ENCODE results near the gene STIMATE.

Gene STIMATE

DNA sequence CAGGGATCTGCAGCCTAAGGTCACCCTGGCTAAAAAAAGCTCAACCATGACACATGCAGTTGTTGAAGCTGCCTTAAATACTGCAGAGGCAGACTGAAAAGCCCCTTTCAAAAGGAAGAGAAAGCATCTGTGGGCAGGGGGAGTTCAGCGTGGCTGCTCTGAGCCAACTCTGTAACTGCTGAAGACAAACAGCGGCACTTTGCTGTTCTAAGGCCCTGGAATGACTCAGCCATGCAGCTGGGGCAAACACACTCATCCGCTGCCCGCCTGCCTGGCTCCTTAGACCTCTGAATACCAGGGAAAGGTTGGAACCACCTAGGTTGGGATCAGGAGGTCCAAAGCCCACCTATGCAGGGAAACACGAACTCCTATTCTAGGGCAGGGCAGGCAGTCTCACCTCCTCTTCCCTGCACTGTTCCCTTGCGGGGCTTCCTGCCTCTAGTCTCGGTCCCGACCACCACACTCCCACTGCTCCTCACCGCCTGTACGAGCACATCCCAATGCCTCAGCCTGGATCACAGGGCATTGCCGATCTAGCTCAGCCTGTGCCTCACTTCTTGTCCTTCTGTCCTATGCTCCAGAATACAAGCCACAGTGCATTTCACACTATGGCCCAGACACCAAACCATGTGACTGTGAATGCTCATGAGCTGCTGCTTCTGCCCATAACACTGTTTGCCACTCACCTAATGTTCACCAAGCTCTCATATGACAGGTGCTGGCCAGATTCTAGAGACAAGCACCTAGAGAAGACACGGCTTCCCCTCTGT, 56.0 kb downstream of the STIMATE start:
- DNase-seq (ENCODE audit: low read depth): no peak

DNA sequence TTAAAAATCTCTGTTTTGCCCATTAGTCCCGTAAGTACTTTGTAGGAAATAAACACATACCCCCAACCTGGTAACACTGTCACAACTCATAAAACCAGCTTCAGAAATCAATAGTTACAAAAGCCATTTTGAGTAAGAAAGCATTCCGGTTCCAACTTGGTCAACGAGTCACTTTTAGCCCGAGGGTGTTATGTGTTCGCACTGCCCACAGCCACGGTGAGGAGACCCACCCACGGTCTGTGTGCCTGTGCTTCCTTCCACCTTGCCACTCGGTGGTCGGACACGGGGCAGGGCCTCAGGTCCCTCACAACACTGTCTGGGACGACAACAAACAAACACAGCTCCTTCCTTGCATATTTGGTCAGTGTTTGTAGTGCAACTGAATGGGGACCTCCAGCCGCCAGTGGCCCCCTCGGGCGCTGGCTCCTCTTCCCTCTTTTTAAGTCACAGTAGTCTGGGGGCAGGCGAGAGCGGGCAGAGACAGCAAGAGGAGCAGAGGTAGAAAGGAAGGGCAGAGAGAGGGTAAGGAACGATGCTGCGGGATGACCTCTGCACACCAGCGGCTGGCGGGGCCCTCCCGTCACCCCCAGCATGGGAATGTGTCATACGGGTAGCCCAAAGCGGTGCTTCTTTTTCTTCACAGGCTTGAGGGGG, 57.3 kb downstream of the STIMATE start:
- DNase-seq (ENCODE audit: low read depth): no peak

DNA sequence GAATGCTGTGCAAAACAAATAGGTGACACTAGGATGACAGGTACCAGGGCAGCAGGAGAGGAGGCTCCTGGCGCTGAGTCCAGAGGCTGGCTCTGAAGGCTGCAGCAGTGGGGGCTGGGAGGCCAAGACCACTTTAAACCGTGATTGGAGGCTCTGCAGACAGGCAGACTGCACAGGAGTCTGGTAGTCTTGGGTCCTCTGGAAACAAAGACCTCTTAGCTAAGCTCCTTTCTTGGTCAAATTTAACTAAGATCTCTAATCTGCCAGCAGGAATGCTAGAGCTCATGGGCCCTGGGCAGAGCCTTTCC, 58.1 kb downstream of the STIMATE start:
- no peak for DNase-seq (ENCODE audit: low read depth)

DNA sequence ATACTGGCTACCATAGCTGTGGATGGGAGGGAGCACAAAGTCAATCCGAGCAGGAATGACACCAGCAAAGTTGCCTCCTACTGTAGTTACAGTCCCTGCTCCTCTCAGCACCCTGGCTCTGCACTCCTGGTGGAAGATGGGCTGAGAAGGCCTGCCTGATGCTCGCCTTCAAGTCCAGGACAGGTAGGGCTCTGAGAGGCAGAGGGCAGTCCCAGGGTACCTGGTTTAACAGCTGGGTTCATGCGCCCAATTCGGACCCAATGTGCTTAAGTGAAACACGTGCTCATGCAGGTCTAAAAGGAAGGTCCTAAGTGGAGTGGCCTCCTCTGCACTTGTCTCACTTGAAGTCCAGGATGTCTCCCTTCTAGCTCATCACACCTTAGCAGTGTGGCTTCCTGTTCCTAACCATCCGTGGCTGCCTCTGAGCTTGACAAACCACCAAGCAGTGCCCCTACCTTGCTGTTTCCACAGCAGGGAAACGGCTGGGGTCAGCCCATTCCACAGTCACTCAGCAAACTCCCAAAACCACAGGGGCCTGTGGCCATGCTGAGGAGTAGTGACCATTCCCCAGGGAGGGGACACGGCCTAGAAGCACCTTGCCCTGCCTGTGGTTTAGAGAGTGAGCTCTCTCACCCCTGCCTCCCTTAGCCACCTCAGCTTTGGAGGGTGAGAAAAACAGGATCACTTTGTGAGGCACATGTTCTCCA, 58.6 kb downstream of the STIMATE start:
- DNase-seq (ENCODE audit: low read depth): no peak

DNA sequence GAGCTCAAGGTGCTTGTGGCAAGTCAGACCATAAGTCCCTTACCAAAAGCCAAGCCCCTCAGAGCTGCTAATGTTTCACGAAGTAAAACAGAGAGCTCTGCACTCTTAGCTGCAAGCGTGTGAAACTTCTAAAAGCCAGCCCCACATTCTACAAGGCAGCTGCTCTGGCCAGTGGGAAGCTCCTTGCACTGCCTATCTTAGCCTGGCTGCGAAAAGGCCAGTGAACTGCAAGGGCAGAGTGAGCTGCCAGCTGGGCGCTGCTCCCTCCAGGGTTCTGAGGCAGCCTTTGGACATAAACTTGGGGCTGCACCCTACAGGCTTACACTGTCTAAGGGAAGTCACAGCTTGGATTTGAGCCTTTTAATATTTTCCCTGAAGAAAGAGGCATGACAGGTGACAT, 60.4 kb downstream of the STIMATE start:
- DNase-seq (ENCODE audit: low read depth): no peak

DNA sequence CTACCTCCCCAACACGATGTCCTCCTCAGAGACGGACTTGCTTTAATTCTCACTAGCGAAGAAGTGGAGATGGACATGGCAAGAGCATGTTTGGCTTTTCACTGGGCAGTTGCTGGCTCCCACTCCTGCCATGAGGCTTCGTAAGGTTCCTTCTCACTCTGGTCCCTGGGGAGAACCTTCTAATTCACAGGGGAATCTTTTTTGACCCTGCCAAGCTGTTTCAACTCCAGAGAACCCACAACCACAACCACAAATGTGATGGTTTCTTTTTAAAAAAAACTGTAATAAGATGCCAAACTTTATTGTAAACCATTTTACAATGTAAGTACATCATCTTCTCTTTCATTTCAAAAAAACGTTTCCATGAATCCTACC, 60.9 kb downstream of the STIMATE start:
- no peak for DNase-seq (ENCODE audit: low read depth)

DNA sequence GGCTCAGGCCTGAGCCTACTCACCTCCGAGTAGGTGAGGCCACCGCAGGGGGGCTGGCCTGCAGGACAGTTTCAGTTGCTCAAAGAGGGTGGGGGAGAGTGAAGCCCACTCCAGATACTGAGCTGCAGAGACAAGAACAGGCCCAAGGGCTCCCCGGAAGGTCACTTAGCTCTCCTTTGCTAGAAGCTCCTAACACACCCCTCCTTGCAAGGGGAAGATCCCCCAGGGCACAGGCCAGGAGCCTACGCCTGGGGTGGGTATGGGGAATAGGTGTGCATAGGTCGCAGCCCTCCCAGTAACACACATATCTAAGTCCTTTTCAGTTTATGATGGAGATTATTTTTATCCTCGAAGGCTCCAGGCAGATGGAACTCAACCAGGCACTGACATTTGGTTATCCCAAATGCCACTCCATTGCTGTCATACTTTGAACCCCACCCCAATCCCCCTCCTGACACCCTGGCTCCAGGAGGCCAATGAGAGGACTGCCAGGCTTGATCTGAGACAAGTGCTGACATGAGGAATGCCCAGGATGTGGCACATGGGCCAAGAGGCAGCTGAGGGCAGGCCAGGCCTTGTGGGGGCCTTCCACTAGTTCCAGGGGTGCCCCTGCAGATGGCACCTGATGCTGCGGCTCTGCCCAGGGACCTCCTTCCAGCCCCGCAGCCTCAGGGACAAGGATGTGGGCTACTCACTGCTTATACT, 61.4 kb downstream of the STIMATE start:
- DNase-seq (ENCODE audit: low read depth): no peak

DNA sequence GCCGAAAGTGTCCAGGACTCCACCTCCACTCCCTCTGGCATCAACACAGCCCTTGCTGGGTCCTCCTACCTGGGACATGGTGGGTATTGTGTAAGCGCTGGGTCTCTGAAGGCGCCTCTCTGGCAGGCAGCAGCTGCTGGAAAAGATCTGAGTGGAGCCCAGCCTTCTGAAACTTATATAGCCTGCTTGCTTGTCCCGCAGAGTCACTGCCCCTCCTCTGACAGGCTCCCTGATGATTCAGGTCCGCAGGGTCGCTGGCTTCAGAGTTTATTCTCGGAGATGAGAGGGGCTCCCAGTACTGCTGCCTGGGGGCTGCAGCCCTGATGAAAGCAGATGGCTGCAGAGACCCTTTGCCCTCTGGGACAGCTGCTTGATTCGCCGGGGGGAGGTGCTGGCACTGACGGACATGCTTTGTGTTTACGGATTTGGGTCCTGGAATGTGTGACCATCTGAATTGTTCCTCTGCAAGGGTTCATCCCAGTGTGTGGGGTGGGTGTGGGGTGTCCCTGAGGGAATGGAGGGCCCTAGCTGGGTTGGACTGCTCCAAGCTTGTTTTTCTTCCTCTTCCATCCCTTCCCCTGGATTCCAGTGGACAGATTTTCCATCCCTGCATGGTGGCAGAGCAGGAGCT, 62.4 kb downstream of the STIMATE start, which contains the start of gene MUSTN1:
TSS of gene MUSTN1 (minus strand) at position 149 of the 631 bp plus-strand sequence. CDS start at position 78, 71 bp downstream.
- no peak for DNase-seq (ENCODE audit: low read depth)

DNA sequence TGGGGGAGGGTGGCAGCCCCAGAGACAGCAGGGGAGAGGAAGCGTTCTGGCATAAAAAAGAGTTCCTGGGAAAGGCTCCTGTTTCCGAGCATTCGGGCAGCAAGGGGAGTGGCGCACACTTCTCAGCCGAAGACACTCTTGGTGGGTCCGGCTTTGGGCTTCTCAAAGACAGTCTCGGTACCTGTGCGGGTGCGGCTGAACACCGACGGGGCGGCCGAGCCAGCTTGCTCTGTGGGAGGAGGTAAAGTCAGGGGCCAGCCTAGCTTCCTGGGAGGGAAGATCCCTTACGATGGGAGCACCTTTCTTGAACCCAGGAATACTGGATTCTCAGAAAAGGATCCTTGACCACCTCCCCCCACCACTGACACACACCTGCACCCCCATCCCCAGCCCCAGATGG, 64.1 kb downstream of the STIMATE start:
- no peak for DNase-seq (ENCODE audit: low read depth)

DNA sequence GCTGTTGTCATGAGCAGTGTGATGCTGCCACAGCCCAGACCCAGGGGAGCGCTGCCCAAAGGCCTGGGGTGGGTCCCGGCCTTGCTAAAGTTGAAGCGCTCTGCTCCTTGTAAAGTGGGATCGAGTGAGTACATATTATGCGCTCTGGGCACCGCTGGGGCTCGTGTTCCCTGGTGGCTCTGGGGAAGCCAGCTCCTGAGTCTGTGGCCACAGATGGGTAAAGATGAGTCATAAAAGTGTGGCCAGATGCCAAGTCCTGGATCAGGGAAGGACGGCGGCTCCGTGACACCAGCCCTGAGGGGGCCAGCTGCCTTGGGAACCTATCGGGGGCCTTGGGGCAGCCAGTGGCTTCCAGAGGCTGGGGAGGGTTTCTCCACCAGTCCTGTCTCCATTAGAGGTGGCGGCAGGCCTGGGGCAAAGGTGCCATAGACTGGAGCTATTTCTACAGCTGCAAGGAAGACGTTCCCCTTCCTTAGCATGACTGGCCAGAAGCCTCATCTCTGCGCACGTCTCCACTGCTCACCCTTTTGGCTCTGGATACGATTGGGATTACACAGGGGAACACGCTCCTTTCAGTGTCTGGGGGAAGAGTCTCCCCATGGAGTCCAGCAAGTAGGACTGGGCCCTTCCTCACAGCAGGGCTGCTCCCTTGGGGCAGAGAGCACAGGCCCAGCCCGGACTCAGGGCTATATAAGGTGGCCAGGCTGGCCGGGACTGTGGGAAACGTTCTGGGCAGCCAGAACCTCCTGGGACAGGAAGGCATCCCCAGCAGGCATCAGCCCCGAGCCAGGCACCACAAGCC, 65.6 kb downstream of the STIMATE start:
- DNase-seq (ENCODE audit: low read depth): no peak

DNA sequence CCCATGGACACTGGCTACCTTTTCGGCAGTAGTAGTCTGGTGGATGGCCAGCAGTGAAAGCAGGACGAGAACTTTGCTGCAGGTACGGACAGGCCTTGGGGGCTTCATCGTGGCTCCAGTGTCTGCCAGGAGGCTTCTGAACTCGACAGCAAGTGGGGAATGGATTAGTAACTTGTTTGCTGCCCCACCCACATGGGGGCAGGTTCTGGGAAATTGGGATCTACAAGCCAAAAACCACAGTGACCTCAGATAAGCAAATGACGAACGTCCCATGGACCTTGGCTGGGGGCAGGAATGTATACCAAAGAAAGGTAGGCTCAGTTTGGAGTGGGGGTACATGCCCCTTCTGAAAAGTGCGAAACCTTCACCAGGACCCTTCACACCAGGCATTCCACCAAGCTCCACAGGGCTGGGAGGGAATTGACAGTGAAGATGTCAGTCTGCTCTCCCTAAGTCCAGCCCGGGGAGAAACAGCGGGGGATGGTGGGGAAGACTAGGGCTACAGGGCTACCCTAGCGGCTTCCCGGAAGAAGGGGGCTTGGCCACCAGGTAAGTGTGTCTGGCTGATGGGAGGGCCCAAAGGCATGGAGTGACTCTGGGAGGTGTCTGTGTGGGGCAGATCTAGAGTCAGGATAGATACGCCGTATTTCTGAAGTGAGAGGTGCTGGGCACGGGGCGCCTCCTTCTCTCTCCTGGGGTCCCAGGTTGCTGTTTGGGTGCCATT, 66.7 kb downstream of the STIMATE start, which contains the start of gene ITIH4:
TSS of gene ITIH4 (minus strand) at position 138 of the 724 bp plus-strand sequence. CDS start at position 108, 30 bp downstream.
- no peak for DNase-seq (ENCODE audit: low read depth)

DNA sequence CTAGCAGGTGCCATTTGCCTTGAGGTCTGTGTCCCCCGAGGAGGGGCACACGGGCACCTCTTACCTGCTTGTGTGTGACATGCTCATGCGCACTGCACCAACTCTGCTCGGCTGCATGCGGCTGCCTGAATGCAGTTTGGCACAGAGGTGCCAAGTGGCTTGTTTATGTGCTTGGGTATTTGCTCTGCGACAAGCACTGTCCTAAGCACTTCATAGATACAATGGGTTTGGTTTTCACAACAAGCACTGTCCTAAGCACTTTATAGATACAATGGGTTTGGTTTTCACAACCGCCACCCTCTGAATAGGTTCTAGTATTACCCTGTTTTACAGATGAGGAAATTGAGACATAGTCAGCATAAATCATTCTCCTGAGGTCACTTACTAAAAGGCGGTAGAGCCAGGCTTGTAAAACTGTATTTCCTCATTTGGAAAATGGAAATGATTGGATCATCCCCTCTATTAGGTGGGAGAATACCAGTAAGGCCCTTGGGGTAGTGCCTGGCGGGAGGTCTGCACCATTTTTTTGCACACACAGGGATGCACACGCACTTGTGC, 67.4 kb downstream of the STIMATE start:
- no peak for DNase-seq (ENCODE audit: low read depth)

DNA sequence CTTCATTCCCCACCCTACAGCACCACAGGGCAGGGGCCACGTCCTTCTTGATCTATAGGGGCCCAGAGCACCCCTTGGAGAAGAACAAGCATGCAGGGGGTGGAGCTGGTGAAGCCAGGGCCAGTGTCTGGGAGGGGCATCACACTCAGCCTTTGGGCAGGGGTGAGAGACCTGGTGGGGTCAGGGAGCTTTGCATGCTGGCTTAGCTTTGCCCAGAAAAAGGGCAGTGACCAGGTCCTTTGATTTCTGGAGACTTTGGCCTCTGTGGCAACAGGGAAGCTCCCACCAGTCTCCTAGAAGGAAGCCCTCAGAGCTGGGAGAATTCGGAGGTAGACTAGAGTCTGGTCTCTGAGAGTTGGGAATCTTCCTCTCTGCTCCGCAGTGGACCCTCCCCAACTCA, 67.9 kb downstream of the STIMATE start:
- no peak for DNase-seq (ENCODE audit: low read depth)

DNA sequence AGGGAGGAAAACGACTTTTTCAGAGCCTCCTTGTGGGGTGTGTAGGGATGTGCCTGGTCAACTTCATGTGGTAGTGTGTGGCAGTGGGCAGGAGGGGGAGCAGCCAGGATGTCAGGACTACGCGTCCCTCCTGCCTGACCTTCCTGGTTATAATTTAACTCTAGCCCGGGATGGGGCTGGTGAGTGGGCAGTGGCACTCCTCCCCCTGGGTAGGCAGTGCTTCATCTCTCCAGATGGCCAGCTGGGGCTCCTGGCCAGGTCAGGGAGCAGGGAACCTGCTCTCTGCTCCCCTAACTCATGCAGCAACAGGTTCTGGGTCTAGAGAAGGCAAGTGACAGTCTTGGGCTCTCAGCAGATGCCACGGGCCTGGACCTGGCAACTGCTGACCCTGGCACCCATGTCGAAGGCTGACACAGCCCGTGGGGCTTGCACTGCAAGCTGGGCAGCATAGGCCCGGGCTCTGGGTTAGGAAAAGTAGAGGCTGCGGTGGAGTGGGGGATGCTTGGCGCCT, 69.4 kb downstream of the STIMATE start:
- no peak for DNase-seq (ENCODE audit: low read depth)

DNA sequence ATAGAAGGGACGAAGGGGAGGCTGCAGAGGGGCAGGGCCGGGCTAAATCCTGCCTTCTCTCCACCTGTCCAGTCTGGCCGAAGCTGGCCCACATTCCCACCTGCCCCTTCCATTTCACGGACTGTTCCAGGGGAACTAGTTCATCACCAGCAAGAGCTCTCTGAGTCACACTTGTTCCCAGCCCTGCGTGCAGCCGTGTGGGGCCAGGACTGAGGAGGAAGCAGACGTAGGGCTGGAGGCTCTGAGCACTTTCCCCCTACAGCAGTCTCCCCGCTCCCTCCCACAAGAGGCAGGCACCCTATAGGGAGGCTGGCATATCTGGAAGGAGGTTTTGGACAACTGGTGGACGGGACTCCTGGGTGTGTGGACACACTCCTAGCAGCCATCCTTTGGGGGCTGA, 69.9 kb downstream of the STIMATE start:
- no peak for DNase-seq (ENCODE audit: low read depth)

DNA sequence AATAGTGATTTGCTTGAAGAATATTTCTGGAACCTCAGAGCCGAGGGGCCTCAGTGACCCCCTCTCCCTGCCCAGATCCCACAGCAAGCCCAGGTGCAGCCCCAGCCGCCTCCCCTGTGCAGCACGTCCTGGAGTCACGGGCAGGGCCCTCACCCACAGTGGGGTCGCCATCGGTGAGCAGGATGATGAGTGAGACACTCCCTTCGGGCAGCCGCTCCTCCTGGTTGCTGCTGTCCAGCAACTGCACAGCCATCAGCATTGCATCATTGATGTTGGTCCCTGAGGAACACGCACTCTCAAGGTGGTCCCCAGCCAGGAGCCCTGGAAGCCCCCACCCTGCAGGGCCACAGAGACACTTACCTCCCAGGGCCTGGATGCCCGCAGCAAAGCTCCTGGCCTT, 73.3 kb downstream of the STIMATE start:
- DNase-seq (ENCODE audit: low read depth): no peak

DNA sequence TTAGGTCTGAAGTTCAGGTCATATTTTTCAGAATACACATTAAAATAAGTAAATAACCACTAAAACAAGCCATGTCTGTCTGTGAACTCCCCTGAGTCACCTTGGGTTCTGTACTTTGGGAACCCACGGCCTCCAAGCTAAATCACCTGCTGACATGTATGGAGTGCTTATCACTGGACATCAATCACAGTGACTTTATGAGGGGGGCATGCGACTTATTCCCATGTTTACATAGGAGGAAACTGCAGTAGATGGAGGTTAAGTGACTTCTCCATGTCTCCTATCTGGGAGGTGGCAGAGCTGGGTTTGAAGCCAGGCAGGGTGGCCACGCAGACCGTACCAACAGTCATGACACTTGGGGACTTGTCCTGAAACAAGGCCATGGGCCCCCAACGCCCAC, 75.0 kb downstream of the STIMATE start:
- DNase-seq (ENCODE audit: low read depth): no peak

DNA sequence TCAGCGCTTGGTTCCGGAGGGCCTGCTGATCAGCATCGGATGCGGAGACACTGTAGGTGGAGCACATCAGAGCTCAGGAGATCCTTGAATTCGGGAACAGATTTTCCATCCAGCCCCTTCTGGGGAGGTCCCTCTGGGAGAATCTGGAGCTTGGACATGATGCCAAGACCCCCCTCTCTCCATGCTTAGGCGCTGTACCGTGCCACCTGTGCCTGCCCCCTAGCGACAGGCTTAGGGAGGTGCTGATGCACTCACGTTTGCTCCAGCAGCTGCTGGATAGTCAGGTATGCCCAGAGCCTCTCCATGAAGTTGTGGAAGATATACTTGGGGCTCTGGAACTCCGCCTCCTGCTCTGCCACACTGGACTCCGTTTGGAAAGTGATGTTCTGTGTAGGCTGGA, 76.6 kb downstream of the STIMATE start:
- no peak for DNase-seq (ENCODE audit: low read depth)

DNA sequence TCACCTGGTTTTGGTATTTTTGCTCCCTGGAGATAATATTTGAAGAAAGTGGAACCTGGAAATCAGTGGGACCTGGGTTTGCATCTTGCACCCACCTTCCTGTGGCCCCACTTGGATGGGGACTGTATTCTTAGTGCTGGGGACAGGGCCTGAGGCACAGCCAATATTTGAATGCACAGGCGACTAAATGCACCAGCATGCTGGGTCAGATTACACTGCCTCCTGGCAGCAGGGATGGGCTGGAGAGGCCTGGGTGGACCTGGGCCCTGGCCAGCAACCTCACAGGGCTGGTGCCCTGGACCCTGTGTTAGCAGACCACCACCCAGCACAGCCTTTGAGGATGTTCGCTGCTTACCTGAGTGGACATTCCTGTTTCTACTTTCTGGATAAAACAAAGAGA, 77.4 kb downstream of the STIMATE start:
- DNase-seq (ENCODE audit: low read depth): no peak

DNA sequence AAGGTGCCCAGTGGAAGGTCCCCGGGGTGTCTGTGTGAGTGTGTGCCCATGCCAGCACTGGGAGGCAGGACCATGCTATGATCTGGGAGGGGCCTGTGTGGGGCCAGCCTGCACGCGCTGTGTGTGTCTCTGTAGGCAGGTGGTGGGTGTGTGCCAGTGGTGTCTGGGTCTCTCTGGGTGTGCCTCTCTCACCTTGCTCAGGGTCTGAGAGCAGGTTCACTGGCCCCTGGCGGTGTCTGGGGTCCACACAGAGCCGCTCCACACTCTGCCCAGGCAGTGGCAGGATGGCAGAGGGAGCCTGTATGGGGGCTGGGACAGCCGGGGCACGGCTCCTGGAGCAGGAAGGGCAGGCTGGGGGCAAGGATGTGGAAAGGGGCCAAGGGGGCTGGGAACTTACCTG, 79.5 kb downstream of the STIMATE start:
- no peak for DNase-seq (ENCODE audit: low read depth)

Measured in stimulated activated CD8-positive, alpha-beta memory T cell treated with anti-CD3 and anti-CD28 coated beads, Interleukin-15, amount 100 ng/mL, for 24 hours (primary cell).